Ascending aorta (tissue), 2 donors: ENCODE measurements around the gene RADIL. TPM values are rescaled to one million over a fixed set of nuclear protein-coding genes. Genes with fewer than 3 reads are reported as not detected.

Experiments
- DNase-seq, 2 donors: peaks; one replicate each; pipeline ENCODE4 v3.0.0-alpha.2; 2019; ENCODE audit warnings: low spot score in 2 of 2
- H3K27ac ChIP-seq, 2 donors: fragments of 200-600 bp; sonication (generic); one replicate each; pipeline ENCODE4 v1.5.1; 2016 to 2017; ENCODE audit warnings: mild to moderate bottlenecking in 1 of 2
- H3K27me3 ChIP-seq: fragments of 200-600 bp; sonication (generic); one replicate; pipeline ENCODE4 v1.5.1; 2017
- H3K36me3 ChIP-seq, 2 donors: fragments of 200-600 bp; sonication (generic); one replicate each; pipeline ENCODE4 v1.5.1; 2016
- H3K4me1 ChIP-seq, 2 donors: fragments of 200-600 bp; sonication (generic); one replicate each; pipeline ENCODE4 v1.5.1; 2016 to 2017; ENCODE audit warnings: mild to moderate bottlenecking in 1 of 2
- H3K4me3 ChIP-seq, 2 donors: fragments of 200-600 bp; sonication (generic); one replicate each; pipeline ENCODE4 v1.5.1; 2016 to 2017; ENCODE audit warnings: mild to moderate bottlenecking in 1 of 2
- H3K9me3 ChIP-seq, 2 donors: fragments of 200-600 bp; sonication (generic); one replicate each; pipeline ENCODE4 v1.5.1; 2016
- CTCF ChIP-seq, 3 experiments: fragments of 200-600 bp in 2 of 3; fragments of 450-650 bp in 1 of 3; sonication (generic) in 2 of 3; IDR thresholded peaks; one replicate each; pipeline ENCODE4 v1.5.1; 2016 to 2019; ENCODE audit warnings: antibody characterized with exemption in 3 of 3, mild to moderate bottlenecking in 1 of 3, moderate library complexity in 1 of 3
- intact Hi-C: fragments of 100-400 bp; cut with DNase I; formaldehyde crosslinking; loops from one replicate; pipeline ENCODE4 v1.15.1; 2023
- total RNA-seq: library from RNA; depleted of rRNA; stranded (reverse); fragments of >200 nt; gene quantifications from one replicate; pipeline ENCODE4 v1.1.0, GENCODE V29; 2016

Gene RADIL
- total RNA-seq = 42.4 TPM

- H3K4me1 ChIP-seq = peaks cover 2 to 4% of the 10 kb centered on the region in 2 donors
- H3K36me3 ChIP-seq = no peaks in the 10 kb centered on the region
- H3K4me3 ChIP-seq = peak within 1 kb of the TSS; percentile 66 to 80
- peak; percentile 69 to 95 for DNase-seq
- intact Hi-C loops = loop anchor here (1.0 to 10.0 kb wide), 8 partner anchors 51 to 243 kb away; partner anchors contain the start of genes AP5Z1, FOXK1 and RBAK
- TF ChIP-seq CTCF (IDR thresholded peaks at IDR 0.05) = peak; percentile 68 to 89 (median 86)
- no peaks in the 10 kb centered on the region for H3K27me3 ChIP-seq
- peak within 1 kb of the TSS; percentile 72 to 82 for H3K27ac ChIP-seq
- H3K9me3 ChIP-seq = no peaks in the 10 kb centered on the region
Measured at GRCh38 chr7:4883372-4884144, at the start of gene RADIL. RADIL (minus strand) TSS chr7:4883716; CDS start chr7:4878139, 5,577 bp downstream.

GRCh38 chr7:4931943-4932342, 48.4 kb upstream of the RADIL start:
- no peak overlapping the region for H3K27ac ChIP-seq
- TF ChIP-seq CTCF (IDR thresholded peaks at IDR 0.05) = no peak
- H3K4me3 ChIP-seq = no peak overlapping the region
- no peak for DNase-seq
- intact Hi-C loops = no loop called here
- no peaks in the 10 kb centered on the region for H3K9me3 ChIP-seq
- no peaks in the 10 kb centered on the region for H3K27me3 ChIP-seq
- H3K4me1 ChIP-seq = no peaks in the 10 kb centered on the region
- no peaks in the 10 kb centered on the region for H3K36me3 ChIP-seq

- no peak for TF ChIP-seq CTCF (IDR thresholded peaks at IDR 0.05)
- no peaks in the 10 kb centered on the region for H3K36me3 ChIP-seq
- H3K27ac ChIP-seq = no peak overlapping the region
- no peaks in the 10 kb centered on the region for H3K27me3 ChIP-seq
- no peak overlapping the region for H3K4me3 ChIP-seq
- intact Hi-C loops = no loop called here
- no peaks in the 10 kb centered on the region for H3K4me1 ChIP-seq
- no peak for DNase-seq
- no peaks in the 10 kb centered on the region for H3K9me3 ChIP-seq
Measured at GRCh38 chr7:4929005-4929404, 45.5 kb upstream of the RADIL start.

- Histone ChIP-seq H3K4me3 (no peak overlapping the region), H3K36me3 (no peaks in the 10 kb centered on the region), H3K27me3 (no peaks in the 10 kb centered on the region), H3K4me1 (no peaks in the 10 kb centered on the region), H3K9me3 (no peaks in the 10 kb centered on the region), H3K27ac (no peak overlapping the region)
- TF ChIP-seq CTCF (IDR thresholded peaks at IDR 0.05) = no peak
- no peak for DNase-seq
- intact Hi-C loops = no loop called here
Measured at GRCh38 chr7:4928445-4928844, 44.9 kb upstream of the RADIL start.

GRCh38 chr7:4919969-4920766, 36.7 kb upstream of the RADIL start:
- intact Hi-C loops = no loop called here
- no peak for TF ChIP-seq CTCF (IDR thresholded peaks at IDR 0.05)
- Histone ChIP-seq H3K4me3 (no peak overlapping the region), H3K36me3 (no peaks in the 10 kb centered on the region), H3K27me3 (no peaks in the 10 kb centered on the region), H3K9me3 (peaks cover 0 to 3% of the 10 kb centered on the region in 2 donors), H3K4me1 (no peaks in the 10 kb centered on the region), H3K27ac (no peak overlapping the region)
- DNase-seq = no peak
